HG03066 (cell line): ENCODE results near the gene CRYBB3.
"Not testable (repeated sequence)": the region's sequence is repeated elsewhere in the genome, so short reads cannot be mapped to it uniquely, and the experiment has no call there.

Source experiments
- ATAC-seq: cut with Tn5 transposase; IDR thresholded peaks from one replicate; pipeline ENCODE4 v1.9.1; 2021; ENCODE audit warnings: low read depth; ENCODE audit not compliant: unreplicated experiment

The CRYBB3 gene

DNA sequence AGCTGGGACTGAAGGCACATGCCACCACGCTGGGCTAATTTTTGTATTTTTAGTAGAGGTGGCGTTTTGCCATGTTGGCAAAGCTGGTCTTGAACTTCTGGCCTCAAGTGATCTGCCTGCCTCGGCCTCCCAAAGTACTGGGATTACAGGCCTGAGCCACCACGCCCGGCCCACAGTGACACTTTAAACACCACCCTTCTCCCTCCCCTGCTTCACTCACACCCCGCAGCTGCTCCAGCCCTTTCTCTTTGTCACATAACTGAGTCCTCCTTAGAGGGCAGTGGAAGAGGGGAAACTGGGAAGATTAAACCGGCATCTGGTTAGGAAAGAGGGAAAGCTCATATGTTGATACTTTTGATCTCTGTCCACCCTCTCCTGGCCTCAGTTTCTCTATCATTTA lies 4.9 kb downstream of the CRYBB3 start:
- ATAC-seq, result not testable (repeated sequence)

DNA sequence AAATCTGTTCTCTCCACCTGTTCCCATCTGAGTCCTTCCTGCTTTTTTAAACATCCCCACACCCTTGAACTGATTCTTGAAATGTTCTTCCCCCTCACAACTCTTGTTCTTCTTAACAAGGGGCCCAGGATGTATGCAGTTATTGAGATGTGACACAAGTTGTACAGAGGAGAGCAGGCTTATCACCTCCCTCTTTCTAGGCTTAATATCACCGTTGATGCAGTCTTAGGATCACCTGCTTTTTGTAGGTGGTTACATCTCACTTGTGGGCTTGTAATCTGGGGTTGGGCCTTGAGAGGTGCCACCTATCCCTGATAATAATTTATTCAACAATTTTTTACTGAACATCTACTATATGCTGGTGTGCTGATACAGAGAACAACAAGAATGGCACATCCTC lies 6.2 kb downstream of the CRYBB3 start:
- no peak for ATAC-seq

DNA sequence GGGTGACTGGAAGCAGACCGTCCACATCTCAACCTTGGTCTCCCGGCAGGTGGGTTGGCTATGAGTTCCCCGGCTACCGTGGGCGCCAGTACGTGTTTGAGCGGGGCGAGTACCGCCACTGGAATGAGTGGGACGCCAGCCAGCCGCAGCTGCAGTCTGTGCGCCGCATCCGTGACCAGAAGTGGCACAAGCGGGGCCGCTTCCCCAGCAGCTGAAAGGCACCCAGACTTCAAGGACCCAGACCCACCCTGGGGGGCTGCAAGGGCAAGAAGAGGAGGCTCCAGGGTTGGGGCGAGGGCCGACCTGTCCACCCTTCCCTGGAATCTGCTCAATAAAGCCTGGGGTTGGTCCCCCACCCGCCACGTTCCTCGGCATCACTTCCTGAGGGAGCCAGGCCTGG lies 7.3 kb downstream of the CRYBB3 start:
- no peak for ATAC-seq

DNA sequence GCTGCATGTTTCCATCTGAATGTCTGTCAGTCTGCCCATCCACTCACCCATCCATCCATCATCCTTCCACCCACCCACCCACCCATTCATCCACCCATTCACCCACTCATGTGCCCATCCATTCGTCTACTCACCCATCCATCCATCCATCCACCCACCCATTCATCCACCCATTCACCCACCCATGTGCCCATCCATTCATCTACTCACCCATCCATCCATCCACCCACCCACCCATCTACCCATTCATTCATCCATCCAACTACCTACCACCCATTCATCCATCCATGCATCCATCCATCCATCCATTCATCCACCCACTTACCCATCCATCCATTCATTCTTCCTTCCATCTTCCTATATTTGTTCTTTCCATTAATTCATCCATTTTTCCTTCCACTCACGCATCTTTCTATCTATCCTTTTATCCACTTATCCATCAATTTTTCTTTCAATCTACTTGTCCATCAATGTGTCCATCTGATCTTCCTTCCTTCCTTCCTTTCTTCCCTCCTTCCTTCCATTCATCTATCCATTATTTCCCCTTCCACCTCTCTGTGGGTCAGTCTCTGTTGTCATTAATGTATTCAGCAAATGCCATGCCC lies 8.0 kb downstream of the CRYBB3 start:
- no peak for ATAC-seq

DNA sequence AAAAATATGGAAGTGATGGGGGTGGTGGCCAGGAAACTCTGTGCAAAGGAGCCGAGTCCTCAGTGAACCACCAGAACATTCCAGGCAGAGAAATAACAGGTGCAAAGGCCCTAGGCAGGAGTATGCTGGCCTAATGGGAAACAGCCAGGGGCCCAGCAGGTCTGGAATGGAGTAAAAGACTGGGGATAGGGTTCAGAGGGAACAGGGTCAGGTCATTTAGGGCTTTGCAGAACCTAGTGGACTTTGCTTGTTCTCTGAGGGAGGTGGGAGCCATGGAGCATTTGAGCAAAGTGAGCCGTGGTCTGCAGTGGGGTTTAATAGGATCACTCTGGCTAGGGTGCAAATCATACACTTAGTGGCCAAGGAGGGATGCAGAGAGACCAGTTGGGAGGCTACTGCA lies 8.7 kb downstream of the CRYBB3 start:
- ATAC-seq, result no peak

DNA sequence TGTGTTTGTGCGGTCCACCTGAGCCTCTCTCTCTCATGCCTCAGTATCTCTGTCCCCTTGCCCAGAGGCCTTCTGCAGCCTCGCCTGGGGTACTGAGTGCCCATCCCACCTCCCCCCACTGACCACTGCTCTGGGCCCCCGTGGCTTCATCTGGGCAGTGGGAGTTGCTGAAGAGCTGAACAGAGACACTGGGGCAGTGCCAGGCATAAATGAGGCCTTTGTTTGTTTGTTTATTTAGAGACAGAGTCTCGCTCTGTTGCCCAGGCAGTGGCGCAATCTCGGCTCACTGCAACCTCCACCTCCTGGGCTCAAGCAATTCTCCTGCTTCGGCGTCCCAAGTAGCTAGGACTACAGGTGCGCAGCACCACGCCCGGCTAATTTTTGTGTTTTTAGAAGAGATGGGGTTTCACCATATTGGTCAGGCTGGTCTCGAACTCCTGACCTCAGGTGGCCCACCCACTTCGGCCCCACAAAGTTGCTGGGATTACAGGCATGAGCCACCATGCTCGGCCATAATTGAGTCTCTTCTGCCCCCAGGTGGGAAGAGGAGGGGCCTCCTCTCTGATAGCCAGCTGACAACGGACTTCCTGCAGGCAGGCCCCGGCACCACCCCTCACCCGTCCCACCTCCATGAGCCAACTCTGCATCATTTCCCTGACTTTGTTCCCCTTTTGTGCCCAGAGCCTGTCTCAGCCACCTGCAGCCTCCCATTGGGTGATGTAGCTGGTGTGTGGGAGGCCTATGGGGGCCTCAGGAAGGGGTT lies 9.3 kb downstream of the CRYBB3 start:
- no peak for ATAC-seq

DNA sequence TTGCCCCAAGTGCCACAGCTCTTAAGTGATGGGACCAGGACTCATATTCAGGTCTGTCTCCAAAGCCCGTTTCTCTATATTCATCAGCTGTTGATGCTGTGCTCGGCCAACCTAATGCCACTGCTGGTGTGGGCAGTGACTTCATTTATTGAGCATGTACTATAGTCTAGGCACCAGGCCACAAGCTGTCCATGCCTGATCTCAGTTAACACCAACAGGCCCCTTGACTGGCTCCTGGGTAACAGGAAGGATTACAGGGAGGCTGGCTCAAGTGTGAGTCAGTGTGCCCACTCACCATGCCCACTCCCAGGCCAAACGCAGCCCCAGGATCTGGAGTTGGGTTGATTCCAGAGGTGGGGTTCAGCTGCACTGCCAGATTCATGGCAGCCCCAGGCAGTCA lies 11.1 kb downstream of the CRYBB3 start:
- no peak for ATAC-seq

DNA sequence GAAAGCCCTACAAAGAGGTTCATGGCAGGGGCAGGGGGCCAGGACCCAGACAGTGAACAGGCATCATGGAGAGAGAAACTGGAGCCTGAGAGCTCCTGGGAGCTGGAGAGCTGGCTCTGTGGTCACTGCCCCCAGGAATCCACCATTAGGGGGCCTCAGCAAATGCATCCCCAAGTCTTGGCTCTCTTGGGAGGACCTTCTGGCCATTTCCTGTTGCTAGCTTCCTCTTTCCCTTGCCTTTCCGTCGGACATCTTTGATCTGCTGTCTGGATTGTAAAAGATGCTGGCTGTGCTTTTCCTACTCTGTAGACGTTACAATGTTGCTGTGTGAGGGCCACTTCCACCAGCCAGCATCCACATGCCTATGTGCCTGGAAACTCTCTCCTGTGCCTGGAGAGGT lies 12.7 kb downstream of the CRYBB3 start:
- no peak for ATAC-seq

DNA sequence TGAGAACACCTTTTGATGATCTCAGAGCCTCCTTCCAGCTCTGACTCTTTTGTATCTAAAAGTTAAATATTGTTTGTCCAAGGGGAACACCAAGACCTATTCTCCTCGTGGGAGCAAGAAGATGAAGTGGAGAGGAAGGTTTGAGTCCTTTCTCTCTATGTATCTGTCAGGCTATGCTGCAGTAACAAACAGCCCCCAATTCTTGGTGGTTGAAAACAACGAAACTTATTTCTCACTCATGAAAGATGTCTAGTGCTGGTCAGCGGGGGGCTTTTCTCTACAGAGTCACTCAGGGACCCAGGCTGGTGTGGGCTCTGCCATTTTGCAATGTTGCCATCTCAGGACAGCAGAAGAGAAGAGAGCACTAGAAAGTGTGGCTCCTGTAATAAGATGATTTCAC lies 13.6 kb downstream of the CRYBB3 start:
- ATAC-seq, result no peak

DNA sequence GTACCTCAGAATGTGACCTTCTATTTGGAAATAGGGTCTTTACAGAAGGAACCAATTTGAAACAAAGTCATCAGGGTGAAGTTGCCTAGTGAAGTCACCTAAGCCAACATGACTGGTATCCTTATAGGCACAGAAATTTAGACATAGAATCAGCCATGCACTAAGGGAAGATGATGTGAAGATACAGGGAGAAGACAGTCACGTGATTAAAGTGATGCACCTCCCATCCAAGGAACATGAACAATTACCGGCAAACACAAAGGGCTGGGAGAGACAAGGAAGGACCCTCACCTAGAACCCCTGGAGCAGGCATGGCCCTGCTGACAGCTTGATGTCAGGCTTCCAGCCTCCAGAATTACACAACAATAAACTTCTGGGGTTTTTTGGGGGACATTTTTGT lies 16.6 kb downstream of the CRYBB3 start:
- no peak for ATAC-seq

DNA sequence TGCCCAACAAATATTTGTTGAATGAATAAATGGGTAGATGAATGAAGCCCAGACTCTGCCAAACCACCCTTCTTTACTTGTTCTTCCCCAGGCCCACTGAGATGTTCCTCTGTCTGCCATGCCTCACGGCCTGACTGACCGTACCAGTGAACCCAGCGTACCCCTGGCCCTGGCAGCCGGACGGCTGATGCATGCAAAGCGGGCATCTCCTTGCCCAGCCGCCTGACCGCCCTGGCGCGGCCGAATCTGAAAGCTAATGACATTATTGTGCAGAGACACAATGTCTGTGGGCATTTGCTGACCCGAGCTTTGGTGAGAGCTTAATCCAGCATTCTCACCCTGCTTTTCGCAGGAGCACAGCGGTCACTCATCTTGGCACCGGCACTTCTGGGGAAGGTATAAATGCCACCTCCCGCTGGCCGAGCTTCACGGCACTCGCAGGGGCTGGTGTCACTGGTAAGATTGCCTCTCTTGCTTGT lies 19.6 kb downstream of the CRYBB3 start, which contains the start of gene CRYBB2:
CRYBB2 (plus strand) TSS at position 429 of the 479 bp plus-strand sequence. CDS start 1,791 bp downstream, outside the sequence.
- ATAC-seq, result no peak

DNA sequence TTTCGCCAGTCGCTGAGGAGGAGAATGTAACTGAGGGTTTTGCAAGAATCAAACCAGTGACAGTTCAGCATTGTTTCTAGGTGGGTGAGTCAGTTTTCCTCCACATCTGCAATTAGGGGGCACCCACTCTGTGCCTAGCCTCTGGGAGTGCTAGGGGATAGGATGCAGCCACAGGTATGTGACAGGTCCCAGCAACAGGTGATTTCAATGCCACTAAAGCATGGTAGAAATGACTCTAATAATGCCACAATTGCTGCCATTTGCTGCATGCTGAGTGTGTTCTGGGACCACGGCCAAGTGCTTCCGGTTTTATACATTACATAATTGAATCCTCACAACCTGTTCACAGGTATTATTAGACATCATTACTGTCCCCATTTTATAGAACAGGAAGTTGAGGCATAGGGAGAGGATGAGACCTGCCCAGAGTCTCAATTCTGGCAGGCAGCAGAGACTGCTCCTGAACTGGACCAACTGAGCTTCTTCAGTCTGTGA lies 20.3 kb downstream of the CRYBB3 start:
- ATAC-seq, result no peak

DNA sequence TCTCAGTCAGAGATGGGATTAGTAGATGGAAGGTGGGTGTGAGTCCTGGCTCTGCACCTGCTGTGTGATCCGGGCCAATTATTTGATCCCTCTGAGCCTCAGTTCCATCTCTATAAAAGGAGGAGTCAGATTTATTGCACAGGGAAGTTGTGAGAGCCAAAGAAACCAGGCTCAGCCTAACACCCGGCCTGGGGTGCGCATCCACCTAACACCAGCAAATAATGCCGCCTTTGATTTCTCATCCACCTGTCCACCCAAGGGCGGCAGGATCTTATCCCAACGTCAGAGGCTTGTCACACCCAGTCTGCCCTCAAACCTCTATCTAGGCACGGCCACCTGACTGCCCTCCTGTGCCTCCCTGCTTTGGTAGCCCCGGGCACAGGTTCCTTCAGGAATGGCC lies 22.1 kb downstream of the CRYBB3 start:
- no peak for ATAC-seq

DNA sequence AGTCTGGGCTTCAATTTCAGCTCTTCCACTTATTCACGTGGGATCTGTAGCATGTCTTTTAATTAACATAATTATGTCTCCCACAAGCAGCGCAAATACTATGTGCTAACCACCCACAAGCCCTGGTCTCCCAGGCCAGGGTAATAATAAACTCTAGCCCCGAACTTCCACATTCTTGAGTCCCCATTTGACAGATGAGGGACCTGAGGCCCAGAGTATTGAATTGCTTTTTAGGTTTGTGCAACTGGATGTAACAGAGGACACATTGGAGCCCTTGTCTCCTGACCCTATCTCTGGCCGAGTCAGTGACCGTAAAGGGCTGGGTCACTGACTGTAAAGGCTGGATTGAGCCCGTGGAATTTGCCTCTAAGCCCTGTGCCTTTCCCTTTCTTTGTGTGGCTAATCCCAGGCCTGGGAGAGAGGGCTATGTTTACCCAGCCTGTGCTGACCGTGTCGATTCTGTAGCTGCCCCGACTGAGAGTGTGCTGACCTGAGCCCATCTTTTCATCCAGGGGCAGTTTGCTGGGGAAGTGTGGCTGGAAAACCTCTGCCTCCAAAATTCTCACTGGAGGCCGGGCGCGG lies 23.7 kb downstream of the CRYBB3 start:
- no peak for ATAC-seq

DNA sequence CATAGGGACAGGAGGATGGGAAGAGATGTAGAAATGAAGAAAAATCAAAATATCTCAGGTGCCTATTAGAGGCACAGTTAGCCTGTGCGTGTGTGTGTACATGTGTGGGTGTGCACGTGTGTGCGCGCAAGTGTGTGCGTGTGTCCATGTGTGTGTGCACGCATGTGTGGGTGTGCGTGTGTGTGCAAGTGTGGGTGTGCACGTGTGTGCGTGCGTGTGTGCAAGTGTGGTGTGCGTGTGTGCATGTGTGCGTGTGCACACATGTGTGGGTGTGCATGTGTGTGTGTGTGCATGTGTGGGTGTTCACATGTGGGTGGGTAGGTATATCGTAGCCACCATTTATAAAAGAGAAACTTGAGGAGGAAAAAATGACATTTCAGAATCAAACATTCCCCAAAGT lies 29.2 kb downstream of the CRYBB3 start:
- ATAC-seq, result no peak

DNA sequence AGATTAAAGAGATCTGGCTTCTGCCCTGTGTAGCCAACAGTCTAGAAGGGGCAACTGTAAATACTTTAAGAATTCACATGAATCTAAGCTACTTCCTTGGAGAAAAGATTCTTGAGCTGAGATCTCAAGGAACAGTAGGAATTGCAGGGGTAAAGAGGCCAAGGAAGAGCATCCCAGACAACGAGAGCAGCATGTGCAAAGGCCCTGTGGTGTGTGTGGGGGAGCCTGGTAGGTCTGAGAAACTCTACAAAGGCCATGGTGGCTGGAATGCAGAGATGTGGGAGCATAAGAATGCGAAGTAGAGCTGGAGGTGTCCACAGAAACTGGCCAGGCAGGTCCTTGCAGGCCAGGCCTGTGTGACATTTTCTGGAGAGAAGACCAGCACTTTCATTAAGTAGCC lies 31.1 kb downstream of the CRYBB3 start:
- ATAC-seq, result not testable (repeated sequence)

DNA sequence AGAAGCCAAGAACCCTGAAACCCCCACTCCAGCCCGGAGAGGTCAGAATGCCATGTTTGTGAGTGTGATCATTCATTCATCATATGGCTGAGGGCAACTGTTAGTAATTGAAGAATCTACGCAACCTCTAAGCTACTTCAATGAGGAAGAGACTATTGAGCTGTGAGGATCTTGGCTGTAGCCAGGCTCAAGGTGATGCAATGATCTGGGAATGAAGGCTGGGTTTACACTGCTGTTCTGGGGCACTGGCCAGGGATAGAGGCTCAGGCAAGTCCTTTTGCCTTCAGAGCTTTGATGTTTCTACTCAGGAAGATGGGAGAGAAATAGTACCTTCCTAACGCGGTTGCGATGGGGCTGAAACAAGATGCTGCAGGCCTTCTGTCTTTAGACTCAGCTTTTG lies 32.6 kb downstream of the CRYBB3 start:
- no peak for ATAC-seq

DNA sequence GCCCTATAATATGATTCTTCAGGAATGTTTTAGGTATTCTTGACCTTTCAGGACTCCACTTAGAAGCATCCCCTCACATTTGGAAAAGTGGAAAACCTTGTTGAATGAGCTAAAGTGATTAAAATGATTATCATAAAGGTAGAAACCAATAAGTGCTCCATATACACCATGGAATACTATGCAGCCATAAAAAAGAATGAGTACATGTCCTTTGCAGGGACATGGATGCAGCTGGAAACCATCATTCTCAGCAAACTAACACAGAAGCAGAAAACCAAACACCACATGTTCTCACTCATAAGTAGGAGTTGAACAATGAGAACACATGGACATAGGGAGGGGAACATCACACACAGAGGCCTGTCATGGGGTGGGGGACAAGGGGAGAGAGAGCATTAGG lies 34.0 kb downstream of the CRYBB3 start:
- ATAC-seq, result not testable (repeated sequence)

DNA sequence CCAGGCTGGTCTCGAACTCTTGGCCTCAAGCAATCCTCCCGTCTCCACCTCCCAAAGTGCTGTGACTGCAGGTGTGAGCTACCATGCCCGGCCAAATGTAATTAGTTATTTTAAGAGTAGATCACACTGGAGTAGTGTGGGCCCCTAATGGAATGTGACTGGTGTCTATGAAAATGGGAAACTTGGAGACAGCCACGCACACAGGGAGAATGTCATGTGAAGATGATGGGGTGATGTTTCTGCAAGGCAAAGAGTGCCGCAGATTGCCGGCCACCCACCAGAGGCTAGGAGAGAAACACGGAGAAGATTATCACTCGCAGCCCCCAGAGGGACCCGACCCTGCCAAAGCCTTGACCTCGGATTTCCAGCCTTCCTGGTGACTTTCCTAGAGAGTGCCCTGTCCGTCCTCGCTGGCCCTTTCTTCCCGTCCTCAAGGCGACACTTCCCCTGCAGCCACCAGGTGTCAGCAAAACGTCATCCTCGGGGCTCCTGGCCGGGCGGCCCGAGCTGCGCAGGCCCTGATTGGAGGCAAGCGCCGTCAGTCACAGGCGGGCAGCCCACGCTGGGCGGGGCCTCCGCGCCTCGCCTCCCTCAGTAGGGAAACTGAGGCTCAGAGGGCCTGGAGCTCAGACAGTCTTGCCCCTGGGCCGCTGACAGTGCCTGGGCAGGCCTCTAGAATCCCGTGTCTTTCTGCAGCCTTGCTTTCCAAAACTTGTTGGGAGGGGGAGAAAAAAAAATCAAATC lies 36.1 kb downstream of the CRYBB3 start:
- no peak for ATAC-seq

DNA sequence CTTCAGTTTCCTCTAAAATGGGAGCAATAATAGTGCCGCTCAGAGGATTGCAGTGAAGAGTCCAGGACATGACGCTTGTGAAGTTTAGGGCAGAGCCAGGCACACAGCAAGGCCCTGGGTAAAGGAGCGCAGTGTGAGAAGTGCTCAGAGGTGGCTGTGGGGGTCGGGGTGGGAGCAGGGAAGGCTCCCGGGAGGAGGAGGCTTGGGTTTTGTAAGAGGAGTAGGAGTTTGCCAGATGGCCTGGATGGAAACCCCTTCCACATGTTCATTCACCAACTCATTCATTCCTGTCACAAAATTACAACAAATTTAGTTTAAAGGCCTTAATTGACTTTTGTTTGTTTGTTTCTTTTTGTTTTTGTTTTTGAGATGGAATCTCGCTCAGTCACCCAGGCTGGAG lies 36.8 kb downstream of the CRYBB3 start:
- no peak for ATAC-seq

DNA sequence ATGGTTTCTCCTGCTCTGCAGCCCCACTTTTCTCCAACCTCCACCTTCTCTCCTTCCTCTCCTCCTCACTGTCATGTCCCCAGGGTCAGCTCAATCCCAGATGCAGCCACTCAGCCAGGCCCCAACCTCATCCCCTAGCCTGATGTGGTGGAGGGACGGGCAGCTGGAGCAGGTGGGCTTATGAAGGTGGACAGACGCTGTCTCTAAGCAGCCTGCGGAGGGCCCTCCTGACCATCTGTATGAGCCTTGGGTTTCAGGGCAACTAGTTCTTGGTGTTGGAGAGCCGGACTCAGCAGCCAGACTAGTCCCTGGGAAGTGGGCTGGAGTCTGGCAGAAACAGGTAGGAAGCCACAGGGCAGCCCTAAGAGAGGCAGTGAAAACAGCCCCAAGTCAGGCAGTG lies 37.8 kb downstream of the CRYBB3 start:
- ATAC-seq, result no peak
